ENCODE data around the gene BPIFB4.
"Not testable (repeated sequence)": the region's sequence is repeated elsewhere in the genome, so short reads cannot be mapped to it uniquely, and the experiment has no call there.

BPIFB4 gene

DNA sequence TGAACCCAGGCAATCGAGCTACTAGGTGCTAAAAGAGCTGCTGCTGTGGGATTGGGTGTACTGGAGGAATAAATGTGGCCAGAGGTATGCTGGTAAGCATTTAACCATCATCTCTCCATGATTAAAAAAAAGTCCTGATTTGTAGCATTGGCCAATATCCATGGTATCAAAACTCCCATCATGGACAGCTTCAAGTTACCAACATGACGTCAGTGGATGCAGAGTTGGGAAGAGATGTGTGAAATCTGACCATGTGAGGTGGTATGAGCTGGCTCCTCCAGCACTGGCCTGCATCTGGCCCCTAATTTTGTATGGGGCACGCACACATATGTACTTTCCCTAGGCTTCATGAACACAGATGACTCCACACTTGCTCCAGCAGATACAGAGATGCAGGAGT is 11.7 kb downstream of the BPIFB4 start:
- DNase-seq, result no peak

DNA sequence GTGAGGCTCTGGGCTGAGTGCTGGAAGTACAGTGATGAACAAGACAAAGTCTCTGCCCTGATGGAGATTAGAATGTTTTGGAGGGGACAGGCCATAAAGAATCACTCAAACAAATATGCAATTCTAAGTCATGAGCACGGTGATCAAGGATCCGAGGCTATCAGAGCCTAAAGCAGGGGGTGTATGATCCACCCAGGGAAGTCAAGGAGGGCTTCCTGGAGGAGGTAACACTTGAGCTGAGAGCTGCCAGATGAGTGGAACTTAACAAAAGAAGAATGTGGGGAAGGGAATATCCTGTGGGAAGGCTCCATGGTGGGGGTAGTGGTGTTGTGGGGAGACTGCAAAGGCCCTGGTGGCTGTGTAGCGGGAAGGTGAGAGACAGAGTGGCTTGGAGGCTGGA is 12.2 kb downstream of the BPIFB4 start:
- no peak for DNase-seq

DNA sequence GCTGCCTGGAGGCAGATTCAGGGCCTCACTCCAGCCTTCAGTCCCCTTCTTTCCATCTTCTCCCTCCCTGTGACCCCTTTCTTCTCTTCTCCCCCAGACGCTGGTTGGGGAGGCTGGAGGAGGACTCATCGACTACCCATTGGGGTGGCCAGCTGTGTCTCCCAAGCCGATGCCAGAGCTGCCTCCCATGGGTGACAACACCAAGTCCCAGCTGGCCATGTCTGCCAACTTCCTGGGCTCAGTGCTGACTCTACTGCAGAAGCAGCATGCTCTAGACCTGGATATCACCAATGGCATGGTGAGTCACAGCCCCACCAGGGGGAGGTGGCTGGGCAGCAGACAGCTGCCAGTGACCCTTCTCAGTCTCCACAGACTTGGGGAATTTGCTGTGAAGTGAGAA is 12.9 kb downstream of the BPIFB4 start:
- no peak for DNase-seq

DNA sequence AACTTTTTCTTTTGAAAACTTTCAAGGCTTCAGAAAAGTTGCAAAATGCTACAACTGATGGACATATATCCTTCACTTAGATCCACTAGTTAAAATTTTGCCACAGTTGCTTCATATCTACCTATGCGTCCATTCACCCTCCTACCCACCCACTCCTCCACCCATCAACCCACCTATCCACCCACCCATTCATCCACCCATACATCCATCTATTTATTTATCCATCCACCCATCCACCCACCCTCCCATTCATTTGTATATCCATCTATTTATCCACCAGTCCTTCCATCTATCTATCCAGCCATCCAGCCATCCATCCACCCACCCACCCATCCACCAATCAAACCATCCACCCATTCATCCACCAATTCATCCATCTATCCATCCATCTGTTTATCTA is 13.6 kb downstream of the BPIFB4 start:
- DNase-seq, result no peak

DNA sequence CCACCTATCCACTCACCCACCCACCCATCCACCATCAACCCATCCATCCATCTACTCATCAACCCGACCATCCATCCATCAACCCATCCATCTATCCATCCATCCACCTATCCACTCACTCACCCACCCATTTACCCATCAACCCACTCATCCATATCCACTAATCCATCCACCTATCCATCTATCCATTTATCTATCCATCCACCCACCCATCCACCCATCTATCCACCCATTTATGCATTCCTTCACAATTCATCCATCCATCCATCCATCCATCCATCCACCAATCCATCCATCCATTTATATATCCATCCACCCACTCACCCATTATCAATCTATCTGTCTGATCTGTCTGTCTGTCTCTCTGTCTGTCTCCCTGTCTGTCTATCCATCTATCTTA is 14.1 kb downstream of the BPIFB4 start:
- no peak for DNase-seq

DNA sequence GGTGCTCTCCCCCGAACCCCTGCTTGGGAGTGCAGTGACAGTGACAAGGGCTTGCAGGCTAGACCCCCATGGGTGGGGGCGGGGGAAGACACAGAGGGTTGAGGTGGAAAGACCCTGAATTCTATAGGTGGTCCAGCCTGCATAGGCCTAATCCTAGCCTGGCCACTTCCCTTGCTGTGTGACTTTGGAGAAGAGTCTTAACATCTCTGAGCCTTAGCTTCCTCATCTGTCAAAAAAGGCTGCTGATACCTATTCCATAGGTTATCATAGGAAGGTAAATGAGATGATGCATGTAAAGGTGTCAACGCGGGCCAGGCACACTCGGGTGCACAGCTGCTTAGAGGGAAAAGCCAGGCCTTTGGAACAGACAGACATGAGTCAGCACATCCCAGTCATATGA is 15.8 kb downstream of the BPIFB4 start:
- DNase-seq, result no peak

DNA sequence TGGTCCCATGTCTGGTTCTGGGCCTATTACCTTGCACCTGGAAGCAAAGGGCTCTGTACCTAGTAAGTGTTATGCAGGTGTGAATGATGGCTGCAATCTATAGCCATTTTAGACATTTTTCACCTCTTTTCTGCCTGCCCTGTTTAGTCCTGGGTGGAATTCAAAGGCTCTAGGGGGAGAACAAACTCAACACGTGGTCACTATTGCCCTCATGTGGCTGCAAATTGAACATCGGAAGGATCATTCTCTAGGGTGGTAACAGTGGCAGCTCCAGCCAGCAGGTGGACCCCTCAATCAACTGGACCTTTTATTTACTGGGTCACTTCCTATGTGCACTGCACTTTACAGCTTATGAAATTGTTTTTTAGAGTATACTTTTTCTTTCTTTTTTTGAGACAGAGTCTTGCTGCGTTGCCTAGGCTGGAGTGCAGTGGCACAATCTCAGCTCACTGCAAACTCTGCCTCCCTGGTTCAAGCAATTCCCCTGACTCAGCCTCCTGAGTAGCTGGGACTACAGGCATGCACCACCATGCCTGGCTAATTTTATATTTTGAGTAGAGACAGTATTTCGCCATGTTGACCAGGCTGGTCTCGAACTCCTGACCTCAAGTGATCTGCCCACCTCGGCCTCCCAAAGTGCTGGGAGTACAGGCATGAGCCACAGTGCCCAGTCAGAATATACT is 16.6 kb downstream of the BPIFB4 start:
- not testable (repeated sequence) for DNase-seq

DNA sequence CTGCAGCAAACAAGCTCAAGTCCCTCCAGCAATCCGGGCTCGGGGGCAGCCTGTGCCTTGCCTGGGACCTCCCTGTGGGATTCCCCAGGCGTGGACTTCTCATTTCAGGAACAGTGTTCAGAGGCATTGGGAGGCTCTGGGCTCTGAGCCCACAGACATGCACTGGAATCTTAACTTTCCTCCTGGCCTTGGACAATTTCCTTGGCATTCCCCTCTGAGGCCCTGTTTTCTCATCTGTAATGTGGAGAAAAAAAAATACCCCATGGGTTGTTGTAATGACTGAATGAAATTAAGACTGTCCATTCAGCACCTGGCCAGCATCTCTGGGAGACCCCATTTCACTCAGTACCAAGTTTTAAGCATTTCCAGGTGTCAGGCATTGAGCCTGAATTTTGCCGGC is 17.6 kb downstream of the BPIFB4 start:
- no peak for DNase-seq

DNA sequence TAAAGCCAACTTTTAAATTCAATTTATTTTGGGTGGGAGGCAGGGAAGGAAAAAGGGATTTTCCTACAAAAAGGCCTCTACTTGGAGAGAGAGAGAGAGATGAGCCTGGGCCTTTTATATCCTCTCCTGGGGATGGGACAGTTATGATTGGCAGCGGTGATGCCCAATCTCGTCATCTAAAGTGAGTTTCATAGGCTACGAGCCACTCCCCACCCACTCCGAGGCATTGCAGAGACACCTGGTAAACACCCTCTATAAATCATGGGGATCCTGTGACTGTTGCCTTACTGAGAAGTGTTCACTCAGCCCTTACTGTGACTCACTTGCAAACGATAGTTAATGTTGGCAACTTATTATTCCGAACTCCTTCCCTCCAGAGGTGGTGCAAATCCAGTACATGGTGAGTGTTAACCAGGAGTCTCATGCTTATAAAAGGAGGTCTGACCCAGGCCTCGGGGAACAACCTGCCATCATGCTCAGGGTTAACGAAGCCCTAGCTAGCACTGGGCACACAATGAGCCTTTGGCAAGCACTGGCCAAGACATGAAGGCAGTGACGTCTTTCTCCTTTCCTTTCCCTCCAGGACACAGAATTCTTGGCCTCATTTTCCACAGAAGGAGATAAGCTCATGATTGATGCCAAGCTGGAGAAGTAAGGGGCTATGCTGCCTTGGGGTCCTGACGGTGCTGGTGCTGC is 20.5 kb downstream of the BPIFB4 start:
- DNase-seq, result no peak

DNA sequence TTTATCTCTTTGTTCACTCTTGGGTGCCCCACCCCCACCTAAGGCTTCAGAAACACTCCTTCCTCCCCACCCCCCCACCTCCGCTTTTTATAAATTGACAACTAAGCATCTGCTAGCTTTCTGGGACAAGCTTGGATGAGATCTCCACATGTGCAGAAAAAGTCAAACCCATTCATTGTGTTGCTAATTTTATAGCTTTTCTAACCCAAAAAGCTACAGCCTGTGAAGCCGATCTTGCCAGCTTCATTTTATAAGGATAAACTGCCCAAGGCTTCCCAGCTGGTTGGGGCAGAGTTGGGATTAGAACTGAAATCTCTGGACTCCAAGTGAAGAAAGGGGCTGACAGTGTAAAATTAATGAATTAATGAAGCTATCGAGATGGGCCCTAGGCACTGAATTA is 24.1 kb downstream of the BPIFB4 start:
- no peak for DNase-seq

DNA sequence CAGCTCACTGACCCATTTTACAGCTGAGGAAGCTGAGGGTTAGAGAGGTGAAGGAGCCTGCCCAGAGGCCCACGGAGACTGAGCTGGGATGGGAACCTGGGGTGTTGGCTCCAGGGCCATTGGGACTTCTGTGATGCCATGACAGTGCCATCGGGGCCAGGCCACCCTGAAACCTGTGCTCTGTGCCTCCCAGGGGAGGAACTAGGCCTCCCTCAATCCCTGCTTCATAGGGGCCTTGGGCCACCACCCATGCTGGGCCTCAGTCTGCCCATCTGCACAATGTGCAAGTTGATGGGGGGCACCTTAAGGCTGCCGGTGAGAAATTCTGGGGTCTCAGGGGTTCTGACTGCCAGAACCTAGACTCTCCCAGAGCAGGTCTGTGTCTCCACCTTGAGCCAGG is 24.9 kb downstream of the BPIFB4 start:
- DNase-seq, result no peak

DNA sequence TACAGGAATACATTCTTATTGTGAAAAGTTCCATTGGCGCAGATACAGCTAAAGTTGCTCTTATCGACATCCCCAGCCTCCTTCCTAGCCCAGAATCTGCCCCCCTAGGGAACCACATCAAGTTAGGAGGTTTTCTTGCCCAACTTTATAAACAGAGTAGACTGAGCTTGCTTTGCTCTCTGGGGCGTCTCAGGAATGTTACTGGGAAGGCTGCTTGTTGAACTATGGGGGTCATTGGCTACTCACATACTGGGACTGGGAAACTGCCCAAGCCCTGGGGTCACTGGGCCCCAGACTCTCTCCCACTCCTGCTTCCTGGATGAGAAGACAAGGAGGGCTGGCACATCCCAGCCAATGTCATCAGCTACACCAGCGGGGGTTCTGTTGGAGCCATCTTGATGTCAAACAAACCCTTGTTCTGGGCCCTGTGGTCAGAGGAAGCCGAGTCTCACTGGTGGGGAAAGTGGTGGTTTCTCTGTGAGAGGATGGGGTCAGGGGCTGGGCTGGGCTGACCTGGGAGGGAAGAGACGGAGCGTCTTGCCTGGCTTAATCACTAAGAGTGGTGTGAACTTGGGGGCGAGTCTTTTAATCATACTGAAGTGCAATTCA is 26.0 kb downstream of the BPIFB4 start:
- DNase-seq, result no peak

DNA sequence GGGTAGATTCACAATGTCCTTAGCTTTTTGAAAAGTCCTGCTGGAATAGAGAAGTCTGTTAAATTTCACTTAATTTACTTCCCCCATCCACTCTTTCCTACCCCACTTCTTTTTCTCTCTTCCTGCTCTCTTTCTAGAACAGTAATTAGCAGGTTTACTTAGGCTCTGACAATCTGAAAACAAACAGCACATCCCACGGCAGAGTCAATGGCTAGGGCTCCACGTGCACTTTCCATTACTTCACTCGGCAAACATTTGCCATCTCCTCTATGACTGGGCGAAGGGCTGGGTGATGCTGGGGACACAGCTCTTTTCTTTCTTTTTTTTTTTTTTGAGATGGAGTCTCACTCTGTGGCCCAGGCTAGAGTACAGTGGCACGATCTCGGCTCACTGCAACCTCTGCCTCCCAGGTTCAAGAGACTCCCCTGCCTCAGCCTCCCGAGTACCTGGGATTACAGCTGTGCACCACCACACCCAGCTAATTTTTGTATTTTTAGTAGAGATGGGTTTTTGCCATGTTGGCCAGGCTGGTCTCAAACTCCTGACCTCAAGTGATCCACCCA is 26.7 kb downstream of the BPIFB4 start:
- not testable (repeated sequence) for DNase-seq

DNA sequence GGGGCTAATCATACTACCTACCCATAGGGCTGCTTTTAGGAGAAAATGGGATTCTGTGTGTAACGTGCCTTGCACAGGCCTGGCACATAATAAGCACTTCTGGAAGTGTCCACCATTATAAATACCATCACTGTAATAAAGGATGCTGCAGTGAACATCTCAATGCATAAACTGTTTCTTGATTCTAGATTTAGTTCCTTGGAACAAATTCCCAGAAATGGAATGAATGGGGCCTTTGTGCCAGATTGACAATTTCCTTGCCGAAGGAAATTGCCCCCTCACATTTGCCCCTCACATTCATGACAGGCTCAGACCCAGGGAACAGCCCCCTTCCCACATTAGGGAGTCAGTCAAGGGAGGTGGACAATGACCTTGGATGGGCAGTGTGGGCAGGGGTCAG is 29.2 kb downstream of the BPIFB4 start:
- no peak for DNase-seq

DNA sequence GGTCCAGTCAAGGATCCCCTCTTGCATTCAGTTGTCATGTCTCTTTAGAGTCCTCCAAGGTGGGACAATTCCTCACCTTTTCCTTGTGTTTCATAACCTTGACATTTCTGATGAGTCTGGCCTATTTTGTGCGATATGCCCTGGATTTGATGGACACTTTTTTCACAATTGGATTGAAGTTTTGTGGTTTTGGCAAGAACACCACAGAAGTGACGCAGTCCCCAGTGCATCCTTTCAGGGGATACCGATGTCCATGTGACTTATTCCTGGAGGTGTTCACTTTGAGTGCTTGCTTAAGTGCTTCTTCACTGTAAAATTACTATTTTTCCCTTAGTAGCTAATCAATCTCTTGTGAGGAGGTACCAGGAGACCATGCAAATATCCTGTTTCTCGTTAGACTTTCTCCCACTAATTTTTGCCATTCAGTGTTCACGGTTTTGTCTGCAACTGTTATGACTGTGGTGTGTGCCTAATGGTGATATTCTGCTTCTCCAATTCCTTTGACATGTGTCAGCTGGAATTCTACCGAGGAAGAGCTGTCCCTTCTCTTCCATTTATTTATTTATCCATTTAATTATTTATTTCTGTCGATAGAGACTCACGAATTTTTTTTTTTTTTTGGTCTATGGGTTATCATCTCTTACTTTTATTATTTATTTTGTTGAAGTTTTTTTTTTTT is 30.8 kb downstream of the BPIFB4 start:
- DNase-seq, result no peak

DNA sequence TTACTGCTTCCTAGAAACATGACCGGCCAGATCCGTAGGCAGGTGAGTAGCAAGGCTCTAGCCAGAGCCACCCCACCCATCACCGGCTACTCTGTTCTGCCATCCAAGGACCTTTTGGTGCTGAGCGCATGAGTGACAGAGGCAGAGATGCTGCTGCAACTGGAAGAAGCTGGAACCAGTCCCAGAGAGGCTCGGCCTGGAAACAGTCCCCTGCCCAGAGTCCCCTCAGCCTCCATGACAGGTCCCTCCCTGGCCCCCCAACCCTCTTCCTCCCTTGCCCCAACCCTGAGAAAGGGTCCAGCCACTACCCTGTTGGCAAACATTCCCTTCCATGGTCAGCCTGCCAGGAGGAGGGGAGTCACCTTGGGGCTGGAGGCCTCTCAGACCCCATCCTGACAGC is 31.9 kb downstream of the BPIFB4 start:
- DNase-seq, result no peak

DNA sequence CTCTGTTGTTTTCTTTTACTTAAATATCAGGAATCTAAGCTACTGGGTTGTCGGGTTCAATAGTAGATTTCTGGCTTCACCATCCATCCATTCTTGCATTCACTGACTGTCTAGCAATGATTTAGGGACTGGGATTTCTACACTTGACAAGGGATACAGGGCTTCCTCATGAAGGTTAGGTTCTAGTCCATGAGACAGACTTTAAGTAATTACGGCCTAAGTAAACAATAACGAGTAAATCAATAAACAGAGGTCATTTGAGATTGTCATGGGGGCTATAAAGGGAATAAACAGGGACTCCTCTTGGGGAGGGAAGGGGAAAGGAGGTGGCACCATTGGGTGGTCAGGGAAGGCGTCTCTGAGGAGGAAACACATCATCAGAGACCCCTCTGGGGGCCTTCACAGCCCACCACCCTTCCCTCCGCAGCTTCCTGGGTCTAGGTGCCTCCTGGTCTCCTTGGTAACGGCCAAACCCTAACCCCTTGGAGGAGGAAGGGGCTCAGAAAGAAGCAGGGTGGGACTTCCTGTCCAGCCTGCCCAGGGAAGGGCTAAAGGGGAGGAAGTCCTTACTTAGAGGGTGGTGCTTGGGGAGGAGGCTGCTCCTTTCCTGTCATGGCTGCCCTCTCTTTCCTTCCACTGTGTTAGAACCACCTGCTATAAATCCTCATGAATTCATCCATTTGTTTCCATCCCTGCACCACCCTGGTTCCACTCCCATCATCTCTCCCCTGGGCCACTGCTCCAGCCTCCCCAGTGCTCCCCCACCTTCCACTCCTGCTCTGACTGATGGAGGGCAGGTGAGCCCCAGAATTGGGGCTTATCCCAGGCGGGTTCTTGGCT is 33.3 kb downstream of the BPIFB4 start:
- no peak for DNase-seq

DNA sequence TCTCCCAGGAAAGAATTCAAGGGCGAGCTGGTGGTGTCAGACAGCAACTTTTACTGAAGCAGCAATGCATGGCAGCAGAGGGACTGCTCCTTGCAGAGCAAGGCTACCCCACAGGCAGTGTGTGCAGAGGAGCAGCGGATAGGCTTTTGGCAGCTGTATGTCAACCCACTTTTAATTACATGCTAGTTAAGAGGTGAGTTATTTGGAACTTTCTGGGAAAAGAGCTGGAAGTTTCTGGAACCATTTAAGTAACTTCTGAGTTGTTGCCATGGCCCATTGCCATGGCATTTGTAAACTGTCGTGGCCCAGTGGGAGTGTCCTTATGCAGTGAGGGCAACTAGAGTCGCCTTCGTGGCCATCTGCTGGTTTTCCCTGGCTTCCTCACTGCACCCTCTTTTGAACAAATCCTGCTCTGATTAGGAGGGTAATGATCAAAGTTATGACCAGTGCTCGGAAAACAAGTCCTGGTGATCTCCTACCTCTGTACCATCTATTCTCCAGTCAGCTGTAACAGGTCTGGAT is 34.0 kb downstream of the BPIFB4 start:
- no peak for DNase-seq

DNA sequence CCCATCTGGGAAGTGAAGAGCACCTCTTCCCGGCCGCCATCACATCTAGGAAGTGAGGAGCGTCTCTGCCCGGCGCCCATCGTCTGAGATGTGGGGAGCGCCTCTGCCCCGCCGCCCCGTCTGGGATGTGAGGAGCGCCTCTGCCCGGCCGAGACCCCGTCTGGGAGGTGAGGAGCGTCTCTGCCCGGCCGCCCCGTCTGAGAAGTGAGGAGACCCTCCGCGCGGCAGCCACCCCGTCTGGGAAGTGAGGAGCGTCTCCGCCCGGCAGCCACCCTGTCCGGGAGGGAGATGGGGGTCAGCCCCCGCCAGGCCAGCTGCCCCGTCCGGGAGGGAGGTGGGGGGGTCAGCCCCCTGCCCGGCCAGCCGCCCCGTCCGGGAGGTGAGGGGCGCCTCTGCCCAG is 36.1 kb downstream of the BPIFB4 start:
- DNase-seq, result not testable (repeated sequence)

DNA sequence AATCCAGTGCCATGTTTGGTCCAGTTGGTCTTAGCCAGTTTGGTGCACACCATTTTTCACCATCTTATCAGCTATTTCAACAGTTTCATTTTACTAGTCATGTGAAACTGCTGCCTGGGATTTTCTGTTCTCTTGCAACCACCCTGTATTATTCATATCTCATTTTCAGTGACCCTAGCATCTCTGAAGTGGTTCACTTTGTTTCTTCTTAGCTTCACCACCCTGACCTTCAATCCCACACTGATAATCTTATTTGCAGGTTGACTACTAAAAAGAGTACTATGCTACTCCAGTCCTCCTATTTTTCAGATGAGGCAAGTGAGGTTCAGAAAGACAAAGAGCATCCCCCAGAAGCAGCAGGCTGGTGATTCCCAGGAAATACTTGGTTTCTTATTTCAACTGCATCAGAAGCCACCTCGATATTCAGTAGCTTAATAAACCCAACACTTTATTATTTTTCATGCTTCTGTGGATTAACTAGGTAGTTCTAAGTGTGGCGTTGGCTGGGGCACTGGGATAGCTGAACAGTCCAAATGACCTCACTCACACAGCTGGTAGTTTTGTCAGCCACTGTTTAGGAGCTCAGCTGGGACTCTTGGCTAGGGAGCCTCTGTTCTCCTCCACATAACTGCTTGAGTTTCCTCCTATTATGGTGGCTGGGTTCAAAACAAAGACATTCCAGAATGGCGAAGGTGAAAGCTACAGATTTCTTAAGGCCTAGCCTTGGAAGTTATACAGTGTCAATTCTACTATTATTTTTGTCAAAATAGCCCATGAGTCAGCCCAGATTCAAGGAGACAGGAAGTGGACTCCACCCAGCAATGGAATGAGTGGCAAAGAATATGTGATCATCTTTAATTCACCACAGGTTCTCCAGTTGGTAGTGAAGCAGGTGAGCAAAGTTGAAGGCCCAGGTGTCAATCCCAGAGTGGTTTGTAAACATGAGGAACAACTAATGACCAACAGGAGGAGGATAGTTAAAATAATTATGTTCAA is 40.6 kb downstream of the BPIFB4 start:
- DNase-seq, result no peak

DNA sequence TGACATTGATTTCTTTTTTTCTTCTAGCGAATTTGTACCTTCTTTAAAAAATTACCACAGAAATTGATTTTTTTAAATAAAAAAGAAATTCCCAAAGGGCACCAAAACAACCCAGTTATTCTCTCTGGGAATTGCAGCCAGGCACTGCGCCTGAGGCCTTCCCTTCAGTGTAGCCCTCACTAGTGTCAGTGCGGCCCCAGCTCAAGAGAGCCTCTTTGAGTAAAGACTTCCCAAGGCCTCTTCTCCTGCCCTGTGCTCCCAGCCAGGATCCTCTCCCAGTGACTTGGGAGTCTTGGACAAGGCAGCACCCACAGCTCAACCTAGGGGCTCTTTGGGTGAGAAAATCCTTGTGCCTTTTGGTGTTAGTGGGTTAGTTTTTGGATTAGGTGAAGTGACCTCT is 41.5 kb downstream of the BPIFB4 start:
- no peak for DNase-seq
